CD4-positive, CD25-positive, alpha-beta regulatory T cell (primary cell): ENCODE data around the gene TOP2B. TPM values are rescaled to one million over a fixed set of nuclear protein-coding genes. Genes with fewer than 3 reads are reported as not detected.

Experiments used
- ATAC-seq, 2 donors: fragments of 150-1000 bp; cut with Tn5 transposase; one replicate each; pipeline ENCODE4 v1.10.0; 2021; ENCODE audit warnings: low read depth in 2 of 2, moderate number of reproducible peaks in 2 of 2, moderate library complexity in 1 of 2
- DNase-seq, 3 donors: peaks; one replicate each; pipeline versions ENCODE4 v3.0.0 to v3.0.0-alpha.2; 2012 to 2022; ENCODE audit warnings: mixed read lengths in 1 of 3
- H3K27ac ChIP-seq: one replicate; pipeline ENCODE4 v1.7.0; 2013; ENCODE audit warnings: mild to moderate bottlenecking, low read length; ENCODE audit not compliant: insufficient read depth, poor library complexity, severe bottlenecking
- H3K27me3 ChIP-seq: one replicate; pipeline ENCODE4 v1.7.0; 2013; ENCODE audit warnings: low read length; ENCODE audit not compliant: control insufficient read depth, insufficient read depth
- H3K36me3 ChIP-seq: one replicate; pipeline ENCODE4 v1.7.0; 2013; ENCODE audit warnings: mild to moderate bottlenecking, low read length, moderate library complexity; ENCODE audit not compliant: control insufficient read depth, insufficient read depth
- H3K4me1 ChIP-seq: 2 replicates; pipeline ENCODE4 v1.7.0; 2013; ENCODE audit warnings: mild to moderate bottlenecking, low read length; ENCODE audit not compliant: insufficient read depth, control insufficient read depth, poor library complexity, severe bottlenecking
- H3K4me3 ChIP-seq: one replicate; pipeline ENCODE4 v1.7.0; 2013; ENCODE audit warnings: low read depth, mild to moderate bottlenecking, low read length, moderate library complexity
- H3K9me3 ChIP-seq, 2 experiments: 1 replicate in 1 of 2; 2 replicates in 1 of 2; pipeline ENCODE4 v1.7.0; 2013; ENCODE audit warnings: low read length in 2 of 2, mild to moderate bottlenecking in 1 of 2, moderate library complexity in 1 of 2; ENCODE audit not compliant: control insufficient read depth in 2 of 2
- H3K27ac Mint-ChIP-seq, 3 donors: one replicate each; pipeline ENCODE4 v1.8.0; 2020 to 2022; ENCODE audit warnings: mild to moderate bottlenecking in 3 of 3, mixed read lengths in 3 of 3, moderate library complexity in 2 of 3
- H3K27me3 Mint-ChIP-seq: one replicate; pipeline ENCODE4 v1.8.0; 2022; ENCODE audit warnings: mild to moderate bottlenecking, mixed read lengths
- H3K36me3 Mint-ChIP-seq: one replicate; pipeline ENCODE4 v1.8.0; 2020; ENCODE audit warnings: mixed read lengths
- H3K4me1 Mint-ChIP-seq, 4 donors: one replicate each; pipeline ENCODE4 v1.8.0; 2020 to 2022; ENCODE audit warnings: mixed read lengths in 4 of 4, mild to moderate bottlenecking in 1 of 4
- H3K4me3 Mint-ChIP-seq, 4 donors: one replicate each; pipeline ENCODE4 v1.8.0; 2020 to 2022; ENCODE audit warnings: mild to moderate bottlenecking in 4 of 4, mixed read lengths in 4 of 4, moderate library complexity in 3 of 4
- H3K9me3 Mint-ChIP-seq, 7 donors: one replicate each; pipeline ENCODE4 v1.8.0; 2020 to 2022; ENCODE audit warnings: mixed read lengths in 7 of 7, mild to moderate bottlenecking in 3 of 7, moderate library complexity in 2 of 7
- polyA plus RNA-seq, 4 donors: library from polyadenylated mRNA; unstranded; fragments of 300-500 nt; fragmentation: Illumina TruSeq; gene quantifications; one replicate each; pipeline ENCODE4 v1.2.3, GENCODE V29; 2021
- total RNA-seq: library from RNA; stranded (reverse); gene quantifications from one replicate; pipeline ENCODE4 v1.2.3, GENCODE V29; 2022

TOP2B gene
- total and polyA plus RNA-seq, 5 donors from 2014 or later = 52.8 to 107 (median 58.6) TPM

- Mint-ChIP-seq H3K27ac (peak overlapping the region; percentile 1 to 89 (median 3)), H3K36me3 (peaks cover 25% of the 10 kb centered on the region), H3K27me3 (no peaks in the 10 kb centered on the region), H3K4me3 (peak overlapping the region in 2 of 4 donors; percentile 0 to 8), H3K9me3 (peaks cover 0 to 19% (median 10%) of the 10 kb centered on the region in 7 donors), H3K4me1 (peaks cover 34 to 53% (median 46%) of the 10 kb centered on the region in 4 donors)
- Histone ChIP-seq H3K36me3 (peaks cover 12% of the 10 kb centered on the region), H3K4me3 (no peak overlapping the region), H3K27me3 (no peaks in the 10 kb centered on the region), H3K4me1 (peaks cover 9% of the 10 kb centered on the region), H3K27ac (no peak overlapping the region), H3K9me3 (peaks cover 12 to 22% of the 10 kb centered on the region in 2 experiments)
- peak; percentile 92 to 93 for ATAC-seq
- peak; percentile 72 to 88 (median 79) for DNase-seq
Observed at GRCh38 chr3:25648107-25648535, 16.6 kb downstream of the TOP2B start.

GRCh38 chr3:25635038-25635437 lies 29.7 kb downstream of the TOP2B start:
- ATAC-seq (no peak), DNase-seq (no peak)
- Mint-ChIP-seq H3K27me3 (no peaks in the 10 kb centered on the region), H3K36me3 (peaks cover 40% of the 10 kb centered on the region), H3K4me3 (no peak overlapping the region), H3K4me1 (peaks cover 5 to 27% (median 16%) of the 10 kb centered on the region in 4 donors), H3K27ac (peak overlapping the region in 2 of 3 donors; percentile 11 to 39), H3K9me3 (no peaks in the 10 kb centered on the region)
- Histone ChIP-seq H3K9me3 (no peaks in the 10 kb centered on the region), H3K27me3 (no peaks in the 10 kb centered on the region), H3K36me3 (peaks cover 79% of the 10 kb centered on the region), H3K27ac (no peak overlapping the region), H3K4me1 (no peaks in the 10 kb centered on the region), H3K4me3 (no peak overlapping the region)

DNA sequence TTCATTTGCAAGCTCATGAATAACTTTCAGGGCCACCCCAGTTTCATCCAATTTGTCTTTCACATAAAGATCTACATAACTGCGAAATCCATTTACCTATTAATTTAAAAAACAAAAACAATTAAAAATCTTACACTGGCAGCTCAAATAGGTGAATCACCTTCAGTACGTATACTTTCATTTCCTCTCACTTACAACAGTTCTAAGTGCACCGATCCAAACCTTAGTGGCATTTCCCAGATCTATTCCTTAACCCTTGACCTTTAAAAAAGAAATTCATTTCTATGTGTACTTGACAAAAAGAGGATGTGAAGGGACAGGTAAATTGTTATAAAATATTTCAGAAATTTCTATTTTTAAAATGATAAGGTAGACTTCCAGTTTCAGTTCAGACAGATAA lies 30.8 kb downstream of the TOP2B start:
- no peak overlapping the region for H3K4me3 ChIP-seq
- Mint-ChIP-seq H3K27me3 (no peaks in the 10 kb centered on the region), H3K27ac (peak overlapping the region in 2 of 3 donors; percentile 39 to 69), H3K36me3 (peaks cover 46% of the 10 kb centered on the region), H3K9me3 (no peaks in the 10 kb centered on the region), H3K4me1 (peaks cover 5 to 32% (median 16%) of the 10 kb centered on the region in 4 donors), H3K4me3 (no peak overlapping the region)
- no peaks in the 10 kb centered on the region for H3K9me3 ChIP-seq
- ATAC-seq (no peak), DNase-seq (no peak)
- H3K36me3 ChIP-seq = peaks cover 85% of the 10 kb centered on the region
- no peak overlapping the region for H3K27ac ChIP-seq
- H3K4me1 ChIP-seq = no peaks in the 10 kb centered on the region
- no peaks in the 10 kb centered on the region for H3K27me3 ChIP-seq

DNA sequence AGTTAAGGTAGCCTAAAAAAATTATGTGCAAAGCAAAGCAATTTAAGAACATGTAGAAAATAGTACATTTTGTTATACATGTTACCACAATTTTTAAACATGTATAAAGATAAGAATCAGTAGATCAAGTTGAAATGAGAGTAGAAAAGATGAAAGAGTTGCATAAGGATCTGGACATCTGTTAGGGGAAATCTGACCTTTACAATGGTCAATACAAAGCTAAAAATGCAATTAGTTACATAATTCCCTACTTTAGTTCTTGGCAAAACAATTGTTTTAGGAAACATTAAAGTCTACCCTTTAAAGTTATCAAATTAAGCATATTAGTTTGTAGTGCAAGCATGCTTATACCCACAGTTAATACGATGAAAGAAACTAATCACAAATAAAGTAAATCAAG lies 32.7 kb downstream of the TOP2B start:
- Mint-ChIP-seq H3K4me1 (peaks cover 5 to 27% (median 12%) of the 10 kb centered on the region in 4 donors), H3K27me3 (no peaks in the 10 kb centered on the region), H3K27ac (peak overlapping the region in 1 of 3 donors; percentile 67), H3K36me3 (peaks cover 45% of the 10 kb centered on the region), H3K4me3 (no peak overlapping the region), H3K9me3 (no peaks in the 10 kb centered on the region)
- H3K9me3 ChIP-seq = no peaks in the 10 kb centered on the region
- no peak overlapping the region for H3K4me3 ChIP-seq
- H3K27ac ChIP-seq = no peak overlapping the region
- peaks cover 92% of the 10 kb centered on the region for H3K36me3 ChIP-seq
- ATAC-seq (no peak), DNase-seq (no peak)
- H3K27me3 ChIP-seq = no peaks in the 10 kb centered on the region
- H3K4me1 ChIP-seq = no peaks in the 10 kb centered on the region

DNA sequence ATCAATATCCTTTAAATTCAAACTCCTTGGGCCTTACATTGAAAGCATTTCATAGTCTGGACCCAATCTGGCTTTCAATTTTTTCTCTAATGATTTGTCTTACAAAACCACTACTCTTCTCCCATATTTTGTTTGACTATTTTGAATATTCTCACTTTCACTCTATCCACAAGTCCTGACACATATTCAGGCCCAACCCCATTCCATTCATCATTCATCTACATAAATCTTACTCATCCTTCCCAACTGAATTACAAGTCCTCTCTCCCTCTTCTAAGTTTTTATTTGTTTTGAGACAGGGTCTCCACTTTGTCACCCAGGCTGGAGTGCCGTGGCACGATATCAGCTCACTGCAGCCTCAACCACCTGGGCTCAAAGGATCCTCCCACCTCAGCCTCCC lies 43.6 kb downstream of the TOP2B start:
- H3K27me3 ChIP-seq = no peaks in the 10 kb centered on the region
- ATAC-seq (no peak), DNase-seq (no peak)
- peaks cover 55% of the 10 kb centered on the region for H3K36me3 Mint-ChIP-seq
- no peak overlapping the region for H3K4me3 ChIP-seq
- H3K27ac ChIP-seq = no peak overlapping the region
- peak overlapping the region in 1 of 3 donors; percentile 11 for H3K27ac Mint-ChIP-seq
- H3K36me3 ChIP-seq = peaks cover 84% of the 10 kb centered on the region
- H3K27me3 Mint-ChIP-seq = no peaks in the 10 kb centered on the region
- H3K4me1 ChIP-seq = no peaks in the 10 kb centered on the region
- H3K4me3 Mint-ChIP-seq = no peak overlapping the region
- H3K9me3 Mint-ChIP-seq = no peaks in the 10 kb centered on the region
- H3K9me3 ChIP-seq = no peaks in the 10 kb centered on the region
- H3K4me1 Mint-ChIP-seq = peaks cover 0 to 10% (median 7%) of the 10 kb centered on the region in 4 donors

DNA sequence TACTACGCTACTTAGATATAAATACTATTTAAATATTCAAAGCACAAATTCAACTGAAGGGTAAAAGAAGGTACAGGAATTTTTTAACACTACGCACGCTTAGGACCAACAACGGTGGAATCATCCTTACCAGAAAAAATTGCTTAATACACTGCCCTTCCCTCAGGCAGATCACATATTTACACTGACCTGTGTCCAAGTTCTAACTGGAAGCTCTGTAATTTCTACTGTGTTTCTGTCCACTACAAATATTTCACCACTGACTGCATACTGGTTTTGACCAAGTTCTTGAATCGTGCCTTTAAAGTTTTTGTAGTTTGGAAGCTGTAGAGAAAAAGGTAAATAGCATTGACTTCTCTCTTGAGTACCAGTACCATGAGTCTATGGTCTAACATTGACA lies 44.2 kb downstream of the TOP2B start:
- DNase-seq = no peak
- Histone ChIP-seq H3K36me3 (peaks cover 81% of the 10 kb centered on the region), H3K4me3 (no peak overlapping the region), H3K27me3 (no peaks in the 10 kb centered on the region), H3K4me1 (no peaks in the 10 kb centered on the region), H3K9me3 (no peaks in the 10 kb centered on the region), H3K27ac (no peak overlapping the region)
- Mint-ChIP-seq H3K9me3 (no peaks in the 10 kb centered on the region), H3K27me3 (no peaks in the 10 kb centered on the region), H3K4me3 (no peak overlapping the region), H3K36me3 (peaks cover 52% of the 10 kb centered on the region), H3K27ac (peak overlapping the region in 1 of 3 donors; percentile 8), H3K4me1 (peaks cover 0 to 10% (median 7%) of the 10 kb centered on the region in 4 donors)
- no peak for ATAC-seq

- Mint-ChIP-seq H3K27me3 (no peaks in the 10 kb centered on the region), H3K9me3 (no peaks in the 10 kb centered on the region), H3K27ac (peak overlapping the region in 2 of 3 donors; percentile 43 to 87), H3K4me1 (peaks cover 3 to 16% (median 8%) of the 10 kb centered on the region in 4 donors), H3K36me3 (peaks cover 53% of the 10 kb centered on the region), H3K4me3 (no peak overlapping the region)
- Histone ChIP-seq H3K4me3 (no peak overlapping the region), H3K9me3 (no peaks in the 10 kb centered on the region), H3K27me3 (no peaks in the 10 kb centered on the region), H3K4me1 (peaks cover under 1% of the 10 kb centered on the region), H3K36me3 (peaks cover 80% of the 10 kb centered on the region), H3K27ac (no peak overlapping the region)
- ATAC-seq (no peak), DNase-seq (no peak)
Observed at GRCh38 chr3:25619382-25619781, 45.3 kb downstream of the TOP2B start.

DNA sequence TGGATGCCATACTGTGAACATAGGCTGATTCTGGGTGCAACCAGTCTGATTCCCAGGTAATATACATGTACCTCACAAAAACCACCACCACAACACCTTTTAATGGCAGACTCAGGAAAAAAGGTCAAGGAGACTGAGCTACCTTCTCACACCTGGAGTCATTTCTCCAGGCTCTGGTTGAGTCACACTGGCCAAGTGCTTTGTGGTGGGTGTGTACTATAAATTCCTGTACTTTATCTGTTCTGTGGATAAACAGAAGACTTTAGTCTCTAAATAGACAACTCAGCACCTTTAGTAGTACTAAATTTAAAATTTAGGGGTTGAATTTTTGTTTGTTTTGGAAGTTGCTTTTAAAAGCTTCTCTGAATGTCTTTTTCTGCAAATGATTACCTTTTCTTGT lies 46.7 kb downstream of the TOP2B start:
- Histone ChIP-seq H3K4me3 (no peak overlapping the region), H3K36me3 (peaks cover 80% of the 10 kb centered on the region), H3K4me1 (peaks cover 5% of the 10 kb centered on the region), H3K27ac (no peak overlapping the region), H3K27me3 (no peaks in the 10 kb centered on the region), H3K9me3 (no peaks in the 10 kb centered on the region)
- DNase-seq (no peak), ATAC-seq (no peak)
- peak overlapping the region in 2 of 3 donors; percentile 17 to 44 for H3K27ac Mint-ChIP-seq
- peaks cover 6 to 16% (median 8%) of the 10 kb centered on the region in 4 donors for H3K4me1 Mint-ChIP-seq
- H3K27me3 Mint-ChIP-seq = no peaks in the 10 kb centered on the region
- no peak overlapping the region for H3K4me3 Mint-ChIP-seq
- H3K9me3 Mint-ChIP-seq = no peaks in the 10 kb centered on the region
- peaks cover 45% of the 10 kb centered on the region for H3K36me3 Mint-ChIP-seq
